Transverse colon (tissue), 4 donors: ENCODE results near the gene KLF5.

Source experiments
- CTCF ChIP-seq, 5 experiments: fragments of 200-600 bp in 3 of 5; fragments of 450-650 bp in 2 of 5; sonication (generic) in 3 of 5; IDR thresholded peaks; 1 replicate in 2 of 5; 2 replicates in 3 of 5; pipeline ENCODE4 v1.5.1; 2016 to 2017; ENCODE audit warnings: antibody characterized with exemption in 5 of 5, inconsistent platforms in 3 of 5, mild to moderate bottlenecking in 2 of 5, moderate library complexity in 1 of 5
- EP300 ChIP-seq: sonication (generic); formaldehyde crosslinking; IDR thresholded peaks from one replicate; pipeline ENCODE4 v1.6.1; 2017; ENCODE audit warnings: antibody characterized with exemption, low read depth
- POLR2A ChIP-seq: fragments of 450-650 bp; IDR thresholded peaks from one replicate; pipeline ENCODE4 v1.6.1; 2016; ENCODE audit warnings: antibody characterized with exemption, mild to moderate bottlenecking, moderate library complexity
- POLR2AphosphoS5 ChIP-seq, 3 donors: sonication (generic); formaldehyde crosslinking; IDR thresholded peaks; one replicate each; pipeline ENCODE4 v1.6.1; 2016; ENCODE audit warnings: antibody characterized with exemption in 3 of 3

- TF ChIP-seq POLR2AphosphoS5 (IDR thresholded peaks at IDR 0.05) (no peak), CTCF (IDR thresholded peaks at IDR 0.05) (no peak), POLR2A (no peak), EP300 (no peak)
Observed at GRCh38 chr13:73075954-73076353, 17.1 kb downstream of the KLF5 start.
